Activated naive CD8-positive, alpha-beta T cell treated with anti-CD3 and anti-CD28 coated beads, Interleukin-2, amount 50 U/mL, for 24 hours (primary cell): ENCODE results near the gene ODC1.

Experiments
- ATAC-seq: fragments of 150-1000 bp; cut with Tn5 transposase; one replicate; pipeline ENCODE4 v1.10.0; 2021
- DNase-seq: peaks from one replicate; pipeline ENCODE4 v3.0.0; 2021
- H3K27ac Mint-ChIP-seq: one replicate; pipeline ENCODE4 v1.8.0; 2021; ENCODE audit warnings: mild to moderate bottlenecking, mixed read lengths
- H3K27me3 Mint-ChIP-seq: one replicate; pipeline ENCODE4 v1.8.0; 2021; ENCODE audit warnings: mixed read lengths
- H3K36me3 Mint-ChIP-seq: one replicate; pipeline ENCODE4 v1.8.0; 2021; ENCODE audit warnings: low read depth, mixed read lengths
- H3K4me1 Mint-ChIP-seq: one replicate; pipeline ENCODE4 v1.8.0; 2021; ENCODE audit warnings: mixed read lengths
- H3K4me3 Mint-ChIP-seq: one replicate; pipeline ENCODE4 v1.8.0; 2021; ENCODE audit warnings: mild to moderate bottlenecking, moderate library complexity, mixed read lengths
- H3K9me3 Mint-ChIP-seq: one replicate; pipeline ENCODE4 v1.8.0; 2021; ENCODE audit warnings: mixed read lengths

The ODC1 gene

DNA sequence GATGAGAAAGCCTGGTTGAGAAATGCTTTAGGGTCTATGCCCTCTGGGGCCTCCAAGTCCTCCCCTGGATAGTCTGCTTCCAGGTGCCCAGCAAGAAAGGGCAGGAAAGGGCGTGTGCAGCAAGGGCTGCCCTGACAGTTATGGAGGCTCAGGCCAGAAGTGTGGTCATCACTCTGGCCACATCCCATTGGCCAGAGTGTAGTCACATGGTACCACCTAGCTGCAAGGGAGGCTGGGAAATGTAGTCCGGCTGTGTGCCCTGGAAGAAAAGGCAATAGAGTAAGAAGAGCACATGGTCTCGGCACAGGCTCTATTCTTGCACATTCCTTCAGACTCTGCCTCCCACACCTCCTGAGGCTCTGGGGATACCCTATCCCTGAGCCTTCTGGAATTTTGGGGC lies 35.7 kb downstream of the ODC1 start:
- Mint-ChIP-seq H3K4me1 (peaks cover 45% of the 10 kb centered on the region), H3K36me3 (peaks cover 14% of the 10 kb centered on the region), H3K27ac (no peak overlapping the region), H3K9me3 (no peaks in the 10 kb centered on the region), H3K27me3 (no peaks in the 10 kb centered on the region), H3K4me3 (no peak overlapping the region)
- ATAC-seq = no peak
- DNase-seq = peak; percentile 30

- H3K4me1 Mint-ChIP-seq = peaks cover 51% of the 10 kb centered on the region
- ATAC-seq (no peak), DNase-seq (no peak)
- H3K27ac Mint-ChIP-seq = no peak overlapping the region
- H3K27me3 Mint-ChIP-seq = no peaks in the 10 kb centered on the region
- H3K9me3 Mint-ChIP-seq = no peaks in the 10 kb centered on the region
- peaks cover 16% of the 10 kb centered on the region for H3K36me3 Mint-ChIP-seq
- H3K4me3 Mint-ChIP-seq = no peak overlapping the region
Measured at GRCh38 chr2:10411557-10411956, 36.6 kb downstream of the ODC1 start.

GRCh38 chr2:10410823-10411437 lies 37.2 kb downstream of the ODC1 start:
- DNase-seq (no peak), ATAC-seq (no peak)
- Mint-ChIP-seq H3K27me3 (no peaks in the 10 kb centered on the region), H3K9me3 (no peaks in the 10 kb centered on the region), H3K27ac (peak overlapping the region; percentile 64), H3K36me3 (peaks cover 19% of the 10 kb centered on the region), H3K4me3 (no peak overlapping the region), H3K4me1 (peaks cover 57% of the 10 kb centered on the region)

- H3K36me3 Mint-ChIP-seq = peaks cover 21% of the 10 kb centered on the region
- peak overlapping the region; percentile 64 for H3K27ac Mint-ChIP-seq
- ATAC-seq (no peak), DNase-seq (no peak)
- no peaks in the 10 kb centered on the region for H3K9me3 Mint-ChIP-seq
- no peaks in the 10 kb centered on the region for H3K27me3 Mint-ChIP-seq
- H3K4me1 Mint-ChIP-seq = peaks cover 65% of the 10 kb centered on the region
- no peak overlapping the region for H3K4me3 Mint-ChIP-seq
Measured at GRCh38 chr2:10410001-10410822, 37.9 kb downstream of the ODC1 start.

DNA sequence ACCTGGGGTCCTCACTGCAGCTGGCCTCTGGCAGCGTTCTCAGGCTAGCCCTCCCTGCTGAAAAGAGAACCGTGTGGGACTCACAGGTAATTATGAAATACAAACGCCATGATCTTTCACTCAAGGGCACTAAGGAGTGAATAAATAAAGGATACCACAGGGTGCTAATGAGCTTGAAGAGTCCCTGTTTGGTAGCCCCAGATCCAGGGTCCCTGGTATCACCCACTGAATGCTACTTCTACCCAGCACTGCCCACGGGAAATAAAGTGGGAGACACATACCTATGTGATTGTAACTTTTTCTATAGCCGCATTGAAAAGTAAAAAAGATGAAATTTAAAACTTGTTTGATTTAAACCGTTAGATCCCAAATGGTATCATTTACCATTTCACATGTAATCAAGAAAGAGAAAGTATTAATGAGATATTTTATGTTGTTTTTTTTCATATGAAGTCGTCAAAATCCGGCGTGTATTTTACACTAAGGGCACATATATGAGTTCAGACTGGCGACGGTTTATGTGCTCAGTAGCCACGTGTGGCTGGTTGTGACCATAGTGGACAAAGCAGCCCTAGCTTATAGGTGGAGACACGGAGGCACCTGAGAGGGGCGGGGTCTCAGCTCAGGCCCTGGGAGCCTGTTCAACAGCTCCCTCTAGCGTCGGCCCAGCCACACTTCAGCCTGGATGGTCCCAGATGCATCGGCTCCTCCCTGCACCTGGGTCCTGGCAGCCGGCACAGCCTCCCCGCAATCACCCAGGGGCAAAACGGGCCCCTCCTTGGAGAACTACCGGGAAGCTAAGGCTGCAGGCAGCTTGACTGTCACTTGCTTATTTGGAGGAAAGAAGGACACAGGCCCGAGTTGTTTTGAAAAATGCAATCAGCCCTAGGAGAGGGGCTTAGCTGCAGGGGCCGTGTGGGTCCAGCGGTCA lies 39.2 kb downstream of the ODC1 start:
- Mint-ChIP-seq H3K4me3 (peak overlapping the region; percentile 62), H3K4me1 (peaks cover 65% of the 10 kb centered on the region), H3K36me3 (peaks cover 21% of the 10 kb centered on the region), H3K9me3 (no peaks in the 10 kb centered on the region), H3K27me3 (no peaks in the 10 kb centered on the region), H3K27ac (peak overlapping the region; percentile 96)
- ATAC-seq = peak; percentile 56
- peak; percentile 86 for DNase-seq

GRCh38 chr2:10407841-10408648 lies 40.1 kb downstream of the ODC1 start:
- no peaks in the 10 kb centered on the region for H3K9me3 Mint-ChIP-seq
- peak overlapping the region; percentile 96 for H3K27ac Mint-ChIP-seq
- peak; percentile 73 for DNase-seq
- peak; percentile 85 for ATAC-seq
- no peaks in the 10 kb centered on the region for H3K27me3 Mint-ChIP-seq
- peaks cover 22% of the 10 kb centered on the region for H3K36me3 Mint-ChIP-seq
- peak overlapping the region; percentile 62 for H3K4me3 Mint-ChIP-seq
- peaks cover 69% of the 10 kb centered on the region for H3K4me1 Mint-ChIP-seq

- Mint-ChIP-seq H3K4me1 (peaks cover 74% of the 10 kb centered on the region), H3K9me3 (no peaks in the 10 kb centered on the region), H3K27me3 (no peaks in the 10 kb centered on the region), H3K4me3 (peak overlapping the region; percentile 62), H3K27ac (peak overlapping the region; percentile 96), H3K36me3 (peaks cover 22% of the 10 kb centered on the region)
- DNase-seq = no peak
- ATAC-seq = no peak
Measured at GRCh38 chr2:10407432-10407831, 40.7 kb downstream of the ODC1 start.

GRCh38 chr2:10406491-10407188 lies 41.5 kb downstream of the ODC1 start:
- no peak overlapping the region for H3K4me3 Mint-ChIP-seq
- no peaks in the 10 kb centered on the region for H3K27me3 Mint-ChIP-seq
- H3K36me3 Mint-ChIP-seq = peaks cover 14% of the 10 kb centered on the region
- peak overlapping the region; percentile 96 for H3K27ac Mint-ChIP-seq
- no peak for ATAC-seq
- H3K9me3 Mint-ChIP-seq = no peaks in the 10 kb centered on the region
- H3K4me1 Mint-ChIP-seq = peaks cover 80% of the 10 kb centered on the region
- no peak for DNase-seq

GRCh38 chr2:10406016-10406415 lies 42.1 kb downstream of the ODC1 start:
- peak overlapping the region; percentile 42 for H3K27ac Mint-ChIP-seq
- ATAC-seq = no peak
- no peak for DNase-seq
- no peaks in the 10 kb centered on the region for H3K27me3 Mint-ChIP-seq
- no peaks in the 10 kb centered on the region for H3K9me3 Mint-ChIP-seq
- no peak overlapping the region for H3K4me3 Mint-ChIP-seq
- peaks cover 19% of the 10 kb centered on the region for H3K36me3 Mint-ChIP-seq
- H3K4me1 Mint-ChIP-seq = peaks cover 87% of the 10 kb centered on the region

- Mint-ChIP-seq H3K4me1 (peaks cover 88% of the 10 kb centered on the region), H3K36me3 (peaks cover 21% of the 10 kb centered on the region), H3K9me3 (no peaks in the 10 kb centered on the region), H3K27me3 (peaks cover 2% of the 10 kb centered on the region), H3K27ac (no peak overlapping the region), H3K4me3 (no peak overlapping the region)
- no peak for DNase-seq
- ATAC-seq = no peak
Measured at GRCh38 chr2:10405448-10405847, 42.7 kb downstream of the ODC1 start.

- H3K9me3 Mint-ChIP-seq = no peaks in the 10 kb centered on the region
- no peak overlapping the region for H3K27ac Mint-ChIP-seq
- H3K36me3 Mint-ChIP-seq = peaks cover 27% of the 10 kb centered on the region
- H3K27me3 Mint-ChIP-seq = peaks cover 2% of the 10 kb centered on the region
- DNase-seq (no peak), ATAC-seq (no peak)
- H3K4me1 Mint-ChIP-seq = peaks cover 87% of the 10 kb centered on the region
- H3K4me3 Mint-ChIP-seq = no peak overlapping the region
Measured at GRCh38 chr2:10404324-10405143, 43.6 kb downstream of the ODC1 start.

DNA sequence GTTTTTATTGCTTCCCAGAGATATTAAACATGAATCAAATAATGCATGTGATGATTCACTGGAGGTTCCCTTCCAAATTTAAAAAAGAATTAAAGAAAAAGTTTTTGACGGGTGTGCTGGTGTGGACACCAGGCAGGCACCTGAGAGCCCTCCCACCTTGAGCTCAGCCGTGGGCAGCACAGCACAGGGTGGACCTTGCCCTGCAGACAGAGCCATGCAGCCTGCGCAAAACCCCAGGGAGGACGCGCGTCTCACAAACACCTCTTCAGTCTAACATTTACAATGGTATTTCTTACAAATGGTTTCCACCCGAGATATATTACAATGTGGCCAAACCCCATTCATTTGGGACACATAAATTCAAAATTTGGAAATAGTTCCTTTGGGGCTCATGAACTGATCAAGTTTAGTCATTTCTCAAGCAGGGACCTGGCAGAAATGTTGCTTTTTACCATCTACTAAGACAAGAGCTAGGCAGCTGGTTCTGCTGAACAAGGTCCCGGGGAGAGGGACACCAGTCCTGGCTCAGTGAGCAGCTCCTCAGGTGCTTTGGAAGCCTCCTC lies 45.4 kb downstream of the ODC1 start:
- ATAC-seq (no peak), DNase-seq (no peak)
- Mint-ChIP-seq H3K4me1 (peaks cover 77% of the 10 kb centered on the region), H3K4me3 (no peak overlapping the region), H3K27me3 (peaks cover 2% of the 10 kb centered on the region), H3K36me3 (peaks cover 32% of the 10 kb centered on the region), H3K9me3 (no peaks in the 10 kb centered on the region), H3K27ac (no peak overlapping the region)
